Measurements from ENCODE around the gene ARSG. TPM values are rescaled to one million over a fixed set of nuclear protein-coding genes. Genes with fewer than 3 reads are reported as not detected.
"Not testable (repeated sequence)": the region's sequence is repeated elsewhere in the genome, so short reads cannot be mapped to it uniquely, and the experiment has no call there.

The ARSG gene
- total RNA-seq, 3 donors from 2014 or later, result 9.3 to 14.8 (median 9.5) TPM

- Histone ChIP-seq H3K4me1 (no peaks in the 10 kb centered on the region), H3K9me3 (no peaks in the 10 kb centered on the region), H3K27me3 (no peaks in the 10 kb centered on the region), H3K4me3 (no peak overlapping the region), H3K27ac (peak overlapping the region; percentile 27 to 52), H3K36me3 (no peaks in the 10 kb centered on the region)
- DNase-seq (ENCODE audit: low spot score in 2 of 2), result no peak
- intact Hi-C loops (cut with DNase I; ENCODE audit: low total_unique reads), result no loop called here
- no peak for TF ChIP-seq POLR2AphosphoS5 (IDR thresholded peaks at IDR 0.05)
- no peak for TF ChIP-seq CTCF (IDR thresholded peaks at IDR 0.05)
- no peak for TF ChIP-seq POLR2A (IDR thresholded peaks at IDR 0.05)
Measured at GRCh38 chr17:68302666-68303065, 11.4 kb downstream of the ARSG start.

GRCh38 chr17:68304706-68305105 is 13.4 kb downstream of the ARSG start:
- Histone ChIP-seq H3K4me3 (no peak overlapping the region), H3K27ac (no peak overlapping the region), H3K27me3 (no peaks in the 10 kb centered on the region), H3K36me3 (no peaks in the 10 kb centered on the region), H3K4me1 (no peaks in the 10 kb centered on the region), H3K9me3 (no peaks in the 10 kb centered on the region)
- TF ChIP-seq POLR2AphosphoS5 (IDR thresholded peaks at IDR 0.05), result no peak
- no peak for TF ChIP-seq CTCF (IDR thresholded peaks at IDR 0.05)
- TF ChIP-seq POLR2A (IDR thresholded peaks at IDR 0.05), result no peak
- DNase-seq (ENCODE audit: low spot score in 2 of 2), result no peak
- intact Hi-C loops (cut with DNase I; ENCODE audit: low total_unique reads), result loop anchor here (1.0 kb wide), 1 partner anchor 15 kb away; no protein-coding TSS in a partner anchor

DNA sequence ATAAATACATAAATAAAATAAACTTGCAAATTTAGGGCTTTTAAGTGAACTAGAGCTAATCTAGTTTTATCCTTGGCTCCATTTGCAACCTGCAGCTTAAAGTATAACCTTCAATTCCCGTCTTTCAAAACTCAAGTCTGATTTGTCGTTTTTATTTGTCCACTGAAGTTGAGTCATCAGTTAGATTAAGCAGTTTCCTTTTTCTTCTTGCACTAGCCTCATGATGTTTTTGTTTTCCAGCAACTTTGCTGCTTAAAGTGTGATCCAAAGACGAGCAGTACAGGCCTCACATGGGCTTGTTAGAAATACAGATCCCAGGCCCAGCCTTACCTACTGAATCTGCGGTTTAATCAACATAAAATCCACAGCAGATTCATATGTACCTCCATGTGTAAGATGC is 13.8 kb downstream of the ARSG start:
- H3K27ac ChIP-seq, result no peak overlapping the region
- no peaks in the 10 kb centered on the region for H3K9me3 ChIP-seq
- TF ChIP-seq POLR2AphosphoS5 (IDR thresholded peaks at IDR 0.05), result no peak
- H3K27me3 ChIP-seq, result no peaks in the 10 kb centered on the region
- DNase-seq (ENCODE audit: low spot score in 2 of 2), result no peak
- no peaks in the 10 kb centered on the region for H3K4me1 ChIP-seq
- H3K36me3 ChIP-seq, result no peaks in the 10 kb centered on the region
- no peak overlapping the region for H3K4me3 ChIP-seq
- intact Hi-C loops (cut with DNase I; ENCODE audit: low total_unique reads), result loop anchor here (1.0 kb wide), 1 partner anchor 14 kb away; no protein-coding TSS in a partner anchor

- Histone ChIP-seq H3K4me3 (no peak overlapping the region), H3K27ac (no peak overlapping the region), H3K4me1 (no peaks in the 10 kb centered on the region), H3K27me3 (no peaks in the 10 kb centered on the region), H3K9me3 (no peaks in the 10 kb centered on the region), H3K36me3 (no peaks in the 10 kb centered on the region)
- intact Hi-C loops (cut with DNase I; ENCODE audit: low total_unique reads), result no loop called here
- TF ChIP-seq POLR2A (IDR thresholded peaks at IDR 0.05) (no peak), POLR2AphosphoS5 (IDR thresholded peaks at IDR 0.05) (no peak), CTCF (IDR thresholded peaks at IDR 0.05) (no peak)
- no peak for DNase-seq (ENCODE audit: low spot score in 2 of 2)
Measured at GRCh38 chr17:68306819-68307218, 15.5 kb downstream of the ARSG start.

DNA sequence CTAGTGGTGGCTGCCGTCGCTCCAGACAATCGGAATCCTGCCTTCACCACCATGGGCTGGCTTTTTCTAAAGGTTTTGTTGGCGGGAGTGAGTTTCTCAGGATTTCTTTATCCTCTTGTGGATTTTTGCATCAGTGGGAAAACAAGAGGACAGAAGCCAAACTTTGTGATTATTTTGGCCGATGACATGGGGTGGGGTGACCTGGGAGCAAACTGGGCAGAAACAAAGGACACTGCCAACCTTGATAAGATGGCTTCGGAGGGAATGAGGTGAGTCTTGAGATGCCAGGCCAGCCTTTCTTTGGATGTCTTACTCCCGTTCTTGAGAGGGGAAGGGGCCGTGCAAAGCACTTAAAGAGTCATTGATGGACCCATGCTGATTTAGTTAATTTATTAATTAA is 16.1 kb downstream of the ARSG start:
- H3K4me1 ChIP-seq, result no peaks in the 10 kb centered on the region
- intact Hi-C loops (cut with DNase I; ENCODE audit: low total_unique reads), result no loop called here

GRCh38 chr17:68308486-68308885 is 17.2 kb downstream of the ARSG start:
- H3K36me3 ChIP-seq; H3K4me3 ChIP-seq; H3K9me3 ChIP-seq; intact Hi-C loops (cut with DNase I; ENCODE audit: low total_unique reads); DNase-seq (ENCODE audit: low spot score in 2 of 2); H3K27ac ChIP-seq; H3K27me3 ChIP-seq; H3K4me1 ChIP-seq: not testable (repeated sequence)

More for the DNA sequence above, 16.1 kb downstream of the ARSG start:
- TF ChIP-seq POLR2A (IDR thresholded peaks at IDR 0.05) (no peak), CTCF (IDR thresholded peaks at IDR 0.05) (no peak), POLR2AphosphoS5 (IDR thresholded peaks at IDR 0.05) (no peak)
- Histone ChIP-seq H3K27ac (no peak overlapping the region), H3K36me3 (no peaks in the 10 kb centered on the region), H3K27me3 (no peaks in the 10 kb centered on the region), H3K9me3 (no peaks in the 10 kb centered on the region), H3K4me3 (no peak overlapping the region)
- DNase-seq (ENCODE audit: low spot score in 2 of 2), result no peak

- H3K9me3 ChIP-seq; H3K4me3 ChIP-seq; H3K4me1 ChIP-seq; H3K27ac ChIP-seq; H3K27me3 ChIP-seq; H3K36me3 ChIP-seq; intact Hi-C loops (cut with DNase I; ENCODE audit: low total_unique reads); DNase-seq (ENCODE audit: low spot score in 2 of 2): not testable (repeated sequence)
Measured at GRCh38 chr17:68309066-68309670, 17.9 kb downstream of the ARSG start.
